ENCODE data around the gene GABRR2. TPM values are rescaled to one million over a fixed set of nuclear protein-coding genes. Genes with fewer than 3 reads are reported as not detected.

The GABRR2 gene
- total RNA-seq, 1 donor from 2014 or later: 0.32 TPM

DNA sequence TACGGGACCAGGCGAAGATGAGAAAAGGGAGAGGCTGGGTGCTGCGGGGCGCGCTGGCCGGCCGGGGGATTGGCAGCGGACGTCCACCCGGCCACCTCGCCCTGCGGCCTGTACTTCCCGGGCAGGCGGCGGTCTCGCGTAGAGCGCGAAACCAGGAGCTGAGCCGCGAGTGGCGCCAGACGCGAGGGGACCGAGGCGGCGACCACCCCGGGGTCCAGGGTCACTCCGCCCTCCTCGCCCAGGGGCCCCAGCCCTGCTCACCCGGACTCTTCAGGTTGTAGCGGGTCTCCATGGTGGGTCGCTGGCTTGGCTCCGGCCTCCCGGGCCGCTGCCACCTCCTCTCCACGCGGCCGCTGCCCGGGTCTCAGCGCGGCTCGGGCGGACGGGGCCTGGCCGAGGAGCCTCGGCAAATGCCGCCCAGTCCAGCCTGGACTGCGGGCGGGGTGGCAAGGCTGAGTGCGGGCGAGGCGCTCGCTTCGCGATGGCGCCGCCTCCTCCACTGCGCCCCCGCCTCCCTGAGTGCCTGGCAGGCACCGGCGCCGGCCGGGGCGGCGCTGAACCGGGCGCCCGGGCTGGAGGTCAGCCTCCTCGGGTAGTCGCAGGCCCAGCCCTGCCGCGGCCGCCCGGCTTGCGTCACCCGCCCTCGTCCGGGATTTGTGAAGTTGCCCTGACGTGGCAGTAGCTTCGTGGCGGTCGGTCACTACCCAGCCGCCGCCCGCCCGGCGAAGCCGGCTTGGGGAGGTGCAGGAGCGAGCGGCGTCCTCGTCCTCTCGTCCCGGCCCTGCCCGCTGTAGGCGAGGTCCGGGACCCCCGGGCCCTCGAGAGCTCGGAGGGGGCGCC is 37.4 kb upstream of the GABRR2 start, which contains the start of gene UBE2J1:
Gene UBE2J1 (minus strand): TSS at position 445 of the 840 bp plus-strand sequence. CDS start 153 bp downstream, at position 292.
- peak within 1 kb of the TSS; percentile 58 to 97 for H3K4me3 ChIP-seq
- no peaks in the 10 kb centered on the region for H3K27me3 ChIP-seq
- no peaks in the 10 kb centered on the region for H3K9me3 ChIP-seq
- H3K36me3 ChIP-seq: no peaks in the 10 kb centered on the region
- H3K27ac ChIP-seq: peak within 1 kb of the TSS; percentile 99 to 100
- TF ChIP-seq, protein P1, sequence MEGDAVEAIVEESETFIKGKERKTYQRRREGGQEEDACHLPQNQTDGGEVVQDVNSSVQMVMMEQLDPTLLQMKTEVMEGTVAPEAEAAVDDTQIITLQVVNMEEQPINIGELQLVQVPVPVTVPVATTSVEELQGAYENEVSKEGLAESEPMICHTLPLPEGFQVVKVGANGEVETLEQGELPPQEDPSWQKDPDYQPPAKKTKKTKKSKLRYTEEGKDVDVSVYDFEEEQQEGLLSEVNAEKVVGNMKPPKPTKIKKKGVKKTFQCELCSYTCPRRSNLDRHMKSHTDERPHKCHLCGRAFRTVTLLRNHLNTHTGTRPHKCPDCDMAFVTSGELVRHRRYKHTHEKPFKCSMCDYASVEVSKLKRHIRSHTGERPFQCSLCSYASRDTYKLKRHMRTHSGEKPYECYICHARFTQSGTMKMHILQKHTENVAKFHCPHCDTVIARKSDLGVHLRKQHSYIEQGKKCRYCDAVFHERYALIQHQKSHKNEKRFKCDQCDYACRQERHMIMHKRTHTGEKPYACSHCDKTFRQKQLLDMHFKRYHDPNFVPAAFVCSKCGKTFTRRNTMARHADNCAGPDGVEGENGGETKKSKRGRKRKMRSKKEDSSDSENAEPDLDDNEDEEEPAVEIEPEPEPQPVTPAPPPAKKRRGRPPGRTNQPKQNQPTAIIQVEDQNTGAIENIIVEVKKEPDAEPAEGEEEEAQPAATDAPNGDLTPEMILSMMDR (IDR thresholded peaks at IDR 0.05): no peak
- peaks cover 3 to 19% of the 10 kb centered on the region in 2 donors for H3K4me1 ChIP-seq
- intact Hi-C loops (cut with DNase I): loop anchor here (5.0 kb wide), 7 partner anchors 55 to 1235 kb away; partner anchors contain the start of genes MAP3K7, PM20D2, PNRC1 and RNGTT
- DNase-seq (ENCODE audit: low spot score in 2 of 2): peak; percentile 88 to 98

DNA sequence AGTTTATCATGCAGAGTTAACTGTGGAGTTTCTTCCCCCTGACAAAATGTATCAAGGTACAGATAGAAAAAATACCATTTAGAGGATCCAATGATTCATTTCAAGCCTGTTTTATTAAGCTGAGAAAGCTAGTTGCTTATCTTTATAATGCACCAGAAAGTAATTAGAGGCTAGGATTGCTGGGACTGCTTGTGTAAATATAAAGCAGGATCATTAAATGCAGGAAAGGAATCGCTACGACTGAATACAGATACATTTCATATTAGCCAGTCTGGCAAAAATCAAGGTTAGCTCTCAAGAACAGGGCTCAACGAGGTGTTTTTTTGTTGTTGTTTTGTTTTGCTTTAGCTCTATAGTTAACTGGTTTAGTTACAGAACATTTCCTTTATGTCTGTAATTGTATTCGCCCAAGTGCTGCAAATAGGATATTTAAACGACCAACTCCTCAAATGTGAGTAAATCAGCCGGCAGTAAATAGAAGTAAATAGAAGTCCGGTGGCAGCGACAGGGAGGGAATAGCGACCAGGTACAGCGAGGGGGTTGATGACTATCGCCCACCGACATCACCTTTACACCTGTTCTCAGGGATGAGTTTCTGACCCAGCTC is 36.7 kb upstream of the GABRR2 start:
- DNase-seq (ENCODE audit: low spot score in 2 of 2): no peak
- peak overlapping the region; percentile 99 to 100 for H3K27ac ChIP-seq
- intact Hi-C loops (cut with DNase I): loop anchor here (5.0 kb wide), 7 partner anchors 54 to 1236 kb away; partner anchors contain the start of genes MAP3K7, PM20D2, PNRC1 and RNGTT

DNA sequence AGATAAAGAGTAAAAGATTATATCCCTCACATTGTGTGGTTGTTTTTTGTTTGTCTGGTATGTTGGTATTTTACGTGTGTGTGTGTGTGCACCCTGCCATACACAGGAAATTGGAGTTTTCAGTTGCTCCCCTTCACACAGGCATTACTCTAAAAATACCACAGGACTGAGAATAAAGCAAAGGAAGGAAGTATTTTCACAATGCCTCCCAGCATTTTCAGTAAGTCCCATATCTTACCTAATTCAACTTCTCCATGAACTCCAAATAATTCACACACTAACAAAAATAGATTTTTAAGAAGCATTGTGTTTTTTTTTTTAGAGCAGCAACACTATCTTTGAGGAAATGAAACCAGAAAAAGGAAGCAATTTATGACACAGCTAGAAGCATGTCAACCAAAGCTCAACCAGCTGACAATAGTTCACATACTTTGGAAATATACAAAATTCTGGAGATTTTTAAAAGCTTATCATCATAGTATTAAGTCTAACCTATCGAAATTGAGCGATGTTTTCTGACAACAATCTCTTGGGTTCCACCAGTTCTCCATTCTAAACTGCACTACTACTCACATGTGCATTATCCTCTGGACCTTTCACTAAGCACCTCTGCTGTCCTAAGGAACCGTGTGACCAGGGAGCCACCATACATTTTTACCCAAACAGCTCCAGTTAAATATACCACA is 35.3 kb upstream of the GABRR2 start:
- no peak for DNase-seq (ENCODE audit: low spot score in 2 of 2)
- intact Hi-C loops (cut with DNase I): loop anchor here (5.0 kb wide), 7 partner anchors 53 to 1237 kb away; partner anchors contain the start of genes MAP3K7, PM20D2, PNRC1 and RNGTT
- Histone ChIP-seq H3K27ac (peak overlapping the region in 1 of 2 donors; percentile 19), H3K4me1 (peaks cover 3 to 19% of the 10 kb centered on the region in 2 donors), H3K9me3 (no peaks in the 10 kb centered on the region), H3K27me3 (no peaks in the 10 kb centered on the region), H3K36me3 (no peaks in the 10 kb centered on the region), H3K4me3 (peak overlapping the region; percentile 42 to 97)
- TF ChIP-seq, protein P1 (IDR thresholded peaks at IDR 0.05): no peak

More for the DNA sequence above, 36.7 kb upstream of the GABRR2 start:
- H3K4me1 ChIP-seq: peaks cover 3 to 19% of the 10 kb centered on the region in 2 donors
- peak overlapping the region; percentile 58 to 97 for H3K4me3 ChIP-seq
- no peaks in the 10 kb centered on the region for H3K27me3 ChIP-seq
- no peaks in the 10 kb centered on the region for H3K36me3 ChIP-seq
- TF ChIP-seq, protein P1 (IDR thresholded peaks at IDR 0.05): no peak
- H3K9me3 ChIP-seq: no peaks in the 10 kb centered on the region

- no peak for DNase-seq (ENCODE audit: low spot score in 2 of 2)
- Histone ChIP-seq H3K27ac (no peak overlapping the region), H3K27me3 (no peaks in the 10 kb centered on the region), H3K4me1 (peaks cover 3 to 18% of the 10 kb centered on the region in 2 donors), H3K36me3 (no peaks in the 10 kb centered on the region), H3K9me3 (no peaks in the 10 kb centered on the region), H3K4me3 (no peak overlapping the region)
- intact Hi-C loops (cut with DNase I): no loop called here
- TF ChIP-seq, protein P1 (IDR thresholded peaks at IDR 0.05): no peak
These were observed 33.3 kb upstream of the GABRR2 start for GRCh38 chr6:89348372-89348771.

DNA sequence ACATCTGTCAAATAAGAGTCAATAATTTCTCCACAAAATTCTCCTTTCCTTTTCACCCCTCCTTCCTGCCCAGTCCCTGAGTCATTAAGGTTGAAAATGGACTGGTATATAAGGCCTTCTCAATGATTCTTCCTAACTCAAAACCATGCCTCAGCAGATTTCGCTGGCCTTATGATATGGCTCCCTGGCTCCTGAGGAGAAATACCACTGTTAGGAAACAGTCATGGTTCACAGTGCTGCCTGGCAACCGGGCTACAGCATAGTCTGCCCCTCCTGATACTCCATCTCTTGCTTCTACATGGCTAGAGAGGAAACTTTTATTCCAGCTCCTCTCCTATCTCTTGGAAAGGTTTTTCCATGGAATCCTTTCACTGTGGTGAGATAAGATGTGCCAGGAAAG is 32.7 kb upstream of the GABRR2 start:
- no peaks in the 10 kb centered on the region for H3K27me3 ChIP-seq
- H3K4me1 ChIP-seq: peaks cover 3 to 16% of the 10 kb centered on the region in 2 donors
- no peak overlapping the region for H3K4me3 ChIP-seq
- no peaks in the 10 kb centered on the region for H3K9me3 ChIP-seq
- H3K36me3 ChIP-seq: no peaks in the 10 kb centered on the region
- intact Hi-C loops (cut with DNase I): no loop called here
- H3K27ac ChIP-seq: no peak overlapping the region
- DNase-seq (ENCODE audit: low spot score in 2 of 2): no peak
- TF ChIP-seq, protein P1 (IDR thresholded peaks at IDR 0.05): no peak
